GM18861 (cell line): Measurements from ENCODE around the gene LRRC4C.

Source experiments
- ATAC-seq: cut with Tn5 transposase; IDR thresholded peaks from one replicate; pipeline ENCODE4 v1.9.1; 2021; ENCODE audit not compliant: unreplicated experiment

Gene LRRC4C

DNA sequence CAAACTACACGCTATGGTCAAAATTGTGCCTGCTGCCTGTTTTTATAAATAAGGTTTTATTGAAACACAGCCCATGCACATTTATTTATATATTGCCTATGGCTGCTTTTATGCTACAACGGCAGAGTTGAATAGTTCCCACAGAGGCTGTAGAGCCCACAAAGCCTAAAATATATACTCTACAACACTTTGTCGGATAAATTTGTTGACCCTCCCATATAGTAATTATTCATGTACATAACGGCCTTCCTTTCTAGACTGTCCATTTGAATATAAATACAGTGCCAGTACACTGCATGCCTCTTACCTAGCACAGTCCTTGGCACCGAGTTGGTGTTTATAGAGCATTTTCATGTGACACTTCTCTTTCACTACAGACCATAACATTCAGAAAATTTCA, 314.0 kb downstream of the LRRC4C start:
- no peak for ATAC-seq

GRCh38 chr11:41134971-41135370, 324.5 kb downstream of the LRRC4C start:
- no peak for ATAC-seq

DNA sequence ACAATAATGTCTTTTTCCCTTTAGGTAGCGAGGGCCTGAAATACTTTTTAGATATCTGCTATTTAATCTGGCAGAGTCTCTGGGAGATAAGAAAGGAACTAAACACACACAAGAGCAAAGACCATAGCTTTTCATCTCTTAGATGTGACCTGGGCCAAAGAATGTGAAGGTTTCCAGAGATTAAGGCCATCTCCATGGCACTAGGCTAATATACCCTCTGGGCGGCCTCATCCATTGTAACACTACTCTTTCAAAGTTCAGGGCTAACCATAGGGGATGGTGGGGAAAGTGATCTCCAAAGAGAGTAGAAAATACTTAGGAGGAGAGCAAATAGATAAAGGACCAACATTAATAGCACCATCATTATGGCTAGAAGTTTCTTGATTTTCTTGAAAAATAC, 326.4 kb downstream of the LRRC4C start:
- no peak for ATAC-seq

DNA sequence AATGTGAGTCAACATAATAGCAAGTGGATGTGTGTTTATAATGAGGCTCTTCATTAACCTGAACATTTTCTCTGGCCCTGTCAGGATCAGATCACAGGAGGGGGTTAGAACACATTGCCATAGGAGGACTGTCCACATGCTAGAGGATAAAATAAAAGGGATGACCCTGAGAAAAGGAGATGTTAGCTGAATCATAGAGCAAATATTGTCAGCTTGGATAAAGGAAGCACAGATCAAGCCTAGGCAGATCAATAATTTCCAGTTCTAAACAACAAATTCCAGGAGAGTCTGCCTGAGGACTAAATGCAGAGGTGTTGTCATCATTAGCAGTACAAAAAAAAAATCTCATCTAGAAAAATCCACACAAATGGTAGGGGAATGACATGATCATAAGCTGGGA, 337.9 kb downstream of the LRRC4C start:
- ATAC-seq, result no peak

DNA sequence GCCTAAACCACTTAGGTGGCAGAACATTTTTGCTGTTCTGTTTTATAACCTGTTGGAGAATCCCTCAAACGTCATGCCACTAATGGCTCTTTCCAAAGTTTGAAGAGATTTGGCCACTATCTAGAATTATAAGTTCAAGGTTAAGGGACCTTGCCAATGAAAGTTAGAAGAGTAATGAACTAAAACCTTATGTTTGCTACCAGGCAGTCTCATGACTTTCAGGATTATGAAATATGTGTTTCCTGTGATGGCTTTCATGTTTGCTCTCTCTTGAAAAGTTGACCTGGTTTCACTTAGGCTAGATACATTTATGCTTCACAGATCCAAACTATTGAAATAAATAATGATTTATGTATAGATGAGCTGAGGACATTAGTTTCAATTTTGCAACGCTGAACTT, 340.0 kb downstream of the LRRC4C start:
- no peak for ATAC-seq

DNA sequence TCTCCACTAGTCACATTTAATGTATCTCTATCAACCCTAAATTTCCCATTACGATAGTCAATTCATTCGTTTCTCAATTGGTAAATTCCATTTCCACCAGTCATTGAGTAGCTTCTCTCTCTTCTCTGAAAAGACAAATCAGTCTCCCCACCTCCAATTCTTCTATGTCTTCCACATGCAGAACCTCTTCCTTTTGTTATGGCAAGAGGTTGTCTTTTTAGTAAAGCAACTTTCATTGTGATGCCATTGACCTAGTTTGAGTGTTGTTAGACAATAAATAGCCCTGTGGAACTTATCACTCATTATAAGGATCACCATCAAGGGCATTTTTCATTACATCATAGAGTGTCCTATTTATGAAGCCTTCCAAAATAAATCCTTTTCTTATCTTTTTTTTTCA, 340.9 kb downstream of the LRRC4C start:
- ATAC-seq, result no peak

- ATAC-seq, result no peak
These were observed 342.5 kb downstream of the LRRC4C start for GRCh38 chr11:41116970-41117369.

- ATAC-seq, result no peak
These were observed 344.4 kb downstream of the LRRC4C start for GRCh38 chr11:41115066-41115465.

DNA sequence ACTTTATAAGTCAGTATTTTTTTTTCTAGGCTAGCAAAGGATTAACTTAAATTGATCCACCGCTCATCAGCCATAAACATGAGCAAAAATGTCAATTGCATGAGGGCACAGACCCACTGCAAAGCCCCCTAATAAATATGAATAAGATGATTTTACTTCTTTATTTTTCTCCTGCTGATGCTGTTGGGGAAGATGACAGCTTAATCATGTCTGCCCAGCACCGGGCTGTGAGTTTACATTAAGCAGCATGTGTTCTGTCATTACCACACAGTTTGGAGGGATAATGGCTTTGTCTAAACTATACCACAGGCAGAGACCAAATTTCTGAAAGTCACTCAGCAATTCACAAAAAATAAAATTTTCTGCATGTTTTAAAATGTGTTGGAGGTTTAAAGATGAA, 346.3 kb downstream of the LRRC4C start:
- ATAC-seq, result no peak

GRCh38 chr11:41110527-41110926, 348.9 kb downstream of the LRRC4C start:
- ATAC-seq, result no peak

DNA sequence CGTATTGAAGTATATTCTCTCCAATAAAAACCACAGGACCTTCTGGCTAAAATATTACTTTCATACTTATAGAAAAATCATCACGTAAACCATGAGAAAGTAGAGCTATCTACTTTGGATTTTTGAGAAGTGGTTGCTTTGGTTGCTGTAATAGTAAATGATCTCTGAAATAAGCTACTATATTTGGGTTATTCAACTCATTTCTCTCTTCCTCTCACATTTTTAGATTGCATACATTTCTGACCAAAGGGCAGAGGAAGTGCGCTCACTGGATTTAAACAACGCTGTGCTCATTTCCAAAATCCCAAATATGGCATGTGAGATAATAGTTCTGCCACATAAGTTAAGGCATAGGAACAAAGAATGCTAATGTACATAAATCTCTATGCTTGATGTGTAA, 357.0 kb downstream of the LRRC4C start:
- no peak for ATAC-seq

- ATAC-seq, result no peak
These were observed 359.8 kb downstream of the LRRC4C start for GRCh38 chr11:41099654-41100053.

GRCh38 chr11:41085123-41085522, 374.3 kb downstream of the LRRC4C start:
- no peak for ATAC-seq

DNA sequence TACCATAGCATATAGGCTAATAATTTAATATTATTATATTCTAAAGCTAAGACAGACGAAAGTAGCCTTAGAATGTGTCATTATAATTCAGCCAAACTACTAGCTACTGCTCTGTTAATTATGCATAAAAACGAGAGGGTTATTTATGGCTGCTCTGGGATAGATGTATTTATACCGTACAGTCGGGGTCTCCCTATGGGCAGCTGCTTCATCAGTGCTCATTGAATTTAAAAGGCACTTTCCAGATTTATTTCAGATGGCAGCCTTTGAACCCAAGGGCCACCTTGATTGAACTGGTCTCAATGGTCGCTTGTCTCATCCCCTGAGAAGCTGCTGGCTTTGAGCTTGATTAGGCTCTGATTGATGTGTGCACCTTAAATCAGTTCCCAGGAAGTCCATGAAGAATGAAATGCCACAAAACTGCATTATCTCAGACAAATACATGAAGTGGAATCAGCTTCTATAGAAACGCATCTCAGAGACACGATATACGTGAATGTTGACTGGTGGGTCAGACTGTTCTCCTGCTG, 377.6 kb downstream of the LRRC4C start:
- ATAC-seq, result no peak

- ATAC-seq, result no peak
These were observed 385.1 kb downstream of the LRRC4C start for GRCh38 chr11:41074318-41074717.

DNA sequence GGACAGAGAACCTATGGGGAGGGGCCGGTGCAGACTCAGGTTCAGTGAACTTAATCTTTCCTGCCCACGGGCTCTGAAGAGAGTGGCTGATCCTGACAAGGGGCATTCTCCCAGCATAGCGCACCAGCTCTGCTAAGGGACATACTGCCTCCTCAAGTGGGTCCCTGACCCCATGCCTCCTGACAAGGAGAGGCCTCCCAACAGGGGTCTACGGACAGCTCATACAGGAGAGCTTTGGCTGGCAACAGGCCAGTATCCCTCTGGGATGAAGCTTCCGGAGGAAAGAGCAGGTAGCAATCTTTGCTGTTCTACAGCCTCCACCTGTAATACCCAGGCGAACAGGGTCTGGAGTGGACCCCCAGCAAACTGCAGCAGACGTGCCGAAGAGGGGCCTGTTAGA, 394.0 kb downstream of the LRRC4C start:
- no peak for ATAC-seq

- ATAC-seq, result no peak
These were observed 401.3 kb downstream of the LRRC4C start for GRCh38 chr11:41058138-41058537.

DNA sequence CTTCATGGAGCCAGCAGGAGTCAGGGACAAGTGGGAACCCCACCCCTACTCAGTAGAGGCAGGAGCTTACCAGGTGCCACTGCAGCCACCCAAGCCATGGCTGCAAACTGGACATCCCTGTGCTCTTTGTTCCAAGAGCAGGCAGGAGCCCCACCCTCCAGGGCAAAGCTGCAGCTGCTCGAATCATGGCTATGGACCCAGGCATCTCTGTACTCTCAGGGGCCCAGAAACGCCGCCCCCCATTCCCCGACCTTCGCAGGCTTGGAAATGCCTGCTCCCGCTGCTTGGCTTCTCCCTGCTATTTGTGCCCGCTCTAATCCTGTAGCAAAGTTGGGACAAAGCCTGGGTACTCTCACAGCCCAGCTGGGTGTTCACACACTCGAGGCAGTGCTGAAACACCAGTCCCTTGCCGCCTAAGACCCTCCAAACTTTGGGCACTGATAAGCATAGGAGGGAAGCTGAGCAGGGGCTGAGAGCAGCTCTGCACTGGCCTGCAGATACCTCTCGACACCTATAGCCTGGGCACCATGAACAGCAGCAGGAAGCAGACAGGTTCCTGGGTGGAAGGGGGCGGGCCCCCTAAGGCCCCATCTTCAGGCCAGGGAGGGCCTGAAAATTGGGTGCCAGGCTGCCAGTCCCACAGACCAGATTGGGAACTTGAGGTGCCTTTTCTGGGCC, 402.4 kb downstream of the LRRC4C start:
- no peak for ATAC-seq

GRCh38 chr11:41053894-41054293, 405.6 kb downstream of the LRRC4C start:
- no peak for ATAC-seq

DNA sequence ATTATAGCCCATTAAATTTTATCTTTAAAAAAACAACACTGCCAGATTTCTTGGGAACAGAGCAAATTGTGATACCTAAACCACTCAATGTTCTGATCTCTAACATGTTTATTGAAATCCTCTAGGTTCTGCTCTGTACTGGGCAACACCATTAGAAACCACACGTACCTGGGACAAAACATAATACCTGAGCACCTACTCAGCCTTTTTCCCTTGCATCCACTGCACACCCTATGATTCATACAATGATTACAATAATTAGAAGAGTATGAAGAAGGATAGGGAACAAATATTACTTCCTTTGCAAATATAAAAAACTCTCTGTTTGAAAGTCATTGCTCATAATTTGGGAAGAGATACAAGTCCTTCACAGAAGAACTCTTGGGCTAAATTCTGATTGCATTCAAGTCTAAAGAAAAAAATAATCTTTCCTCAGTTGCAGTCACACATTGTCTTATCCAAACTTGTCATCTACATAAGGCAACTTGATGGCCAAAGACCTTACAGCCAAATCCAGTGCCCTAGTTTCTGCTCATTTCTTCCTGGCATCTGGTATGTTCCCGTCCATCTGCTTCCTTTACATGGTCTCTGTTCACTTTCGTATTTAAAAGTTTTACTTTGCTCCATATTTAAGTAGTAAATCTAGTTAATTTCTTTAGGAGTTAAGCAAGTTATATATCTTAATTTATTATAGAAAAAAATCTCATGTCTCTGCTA, 407.4 kb downstream of the LRRC4C start:
- no peak for ATAC-seq

GRCh38 chr11:41050791-41051190, 408.7 kb downstream of the LRRC4C start:
- no peak for ATAC-seq

DNA sequence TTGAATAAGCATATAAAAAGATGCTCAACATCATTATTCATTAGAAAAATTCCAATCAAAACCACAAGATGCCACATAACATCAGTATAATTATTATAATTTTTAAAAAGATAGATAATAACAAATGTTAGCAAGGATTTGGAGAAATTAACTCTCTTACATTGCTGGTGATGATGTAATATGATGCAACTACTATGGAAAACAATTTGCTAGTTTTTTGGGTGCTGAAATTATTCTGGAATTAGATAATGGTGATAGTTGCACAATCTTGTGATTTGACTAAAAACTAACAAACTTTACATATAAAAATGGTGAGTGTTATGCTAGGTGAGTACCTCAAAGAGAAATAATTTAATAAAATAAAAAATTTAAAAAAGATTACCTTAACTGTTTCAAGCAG, 412.2 kb downstream of the LRRC4C start:
- ATAC-seq, result no peak

DNA sequence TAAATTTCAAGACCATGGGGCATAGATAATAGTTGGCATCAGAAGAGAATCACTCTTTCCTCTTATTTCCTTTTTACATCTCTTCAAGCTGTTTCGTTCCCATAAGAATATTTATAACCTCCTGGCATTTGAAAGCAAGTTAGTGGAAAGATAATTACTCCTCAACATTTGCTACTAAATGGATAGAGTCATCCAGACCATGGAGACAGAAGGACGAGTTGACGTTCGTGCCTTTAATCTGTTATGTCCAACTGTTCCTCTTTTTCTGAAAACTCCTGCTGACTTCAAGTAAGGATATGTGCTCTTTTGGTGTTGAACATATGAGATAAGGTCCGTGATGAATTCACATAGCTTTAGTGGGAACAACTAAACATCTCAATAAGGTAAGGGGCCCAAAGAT, 414.2 kb downstream of the LRRC4C start:
- no peak for ATAC-seq
